H54 (cell line): ENCODE results near the gene ENTPD7.

Experiments
- DNase-seq: peaks from one replicate; pipeline ENCODE4 v3.0.0; 2011; ENCODE audit warnings: low spot score, mixed read lengths; ENCODE audit not compliant: insufficient read length
- FAIRE-seq: peaks from 3 replicates; lab custom pipeline; 2011; peaks lifted over from hg19 to GRCh38; lab: Jason Lieb, UNC
- POLR2A ChIP-seq: IDR thresholded peaks from 2 replicates; pipeline ENCODE4 v1.6.1; 2011; ENCODE audit warnings: low read depth, mild to moderate bottlenecking, low read length

ENTPD7 gene

DNA sequence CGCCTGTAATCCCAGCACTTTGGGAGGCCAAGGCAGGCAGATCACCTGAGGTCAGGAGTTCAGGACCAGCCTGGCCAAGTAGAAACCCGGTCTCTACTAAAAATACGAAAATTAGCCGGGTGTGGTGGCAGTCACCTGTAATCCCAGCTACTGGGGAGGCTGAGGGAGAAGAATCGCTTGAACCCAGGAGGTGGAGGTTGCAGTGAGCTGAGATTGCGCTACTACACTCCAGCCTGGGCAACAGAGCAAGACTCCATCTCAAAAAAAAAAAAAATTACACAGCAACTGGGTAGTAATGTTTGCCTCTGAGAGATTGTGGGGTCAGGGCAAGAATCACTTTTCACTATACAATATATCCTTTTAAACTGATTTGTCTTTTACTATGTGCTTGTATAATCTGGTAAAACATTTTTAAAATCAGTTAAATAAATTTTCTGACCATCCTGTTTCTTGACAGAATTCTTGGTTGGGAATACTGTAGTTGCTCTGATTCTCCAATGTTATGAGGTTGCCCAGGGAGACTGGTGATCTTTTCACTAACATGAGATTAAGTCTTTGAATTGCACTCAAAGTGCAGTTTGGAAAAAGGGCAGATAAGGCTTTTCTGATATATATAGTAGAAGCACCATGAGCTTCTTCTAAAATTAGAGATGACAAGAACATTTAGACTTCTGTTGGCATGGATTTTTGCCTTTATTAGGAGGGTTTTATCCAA lies 1.5 kb downstream of the ENTPD7 start:
- no peak for DNase-seq
- no peak for TF ChIP-seq POLR2A
- FAIRE-seq, result no peak

DNA sequence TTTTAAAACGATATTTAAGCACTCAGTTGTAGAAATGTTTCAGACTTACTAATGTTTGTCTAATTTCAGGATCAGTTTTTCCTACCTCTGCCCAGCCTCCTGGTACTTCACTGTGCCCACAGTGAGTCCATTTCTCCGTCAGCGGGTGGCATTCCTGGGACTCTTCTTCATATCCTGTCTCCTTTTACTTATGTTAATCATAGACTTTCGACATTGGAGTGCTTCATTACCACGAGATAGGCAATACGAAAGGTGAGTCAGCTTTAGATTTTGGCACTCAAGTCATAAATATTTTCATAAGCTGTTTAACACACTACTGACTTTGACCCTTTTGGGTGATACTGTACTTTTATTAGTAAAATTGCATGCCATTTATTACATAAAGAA lies 2.1 kb downstream of the ENTPD7 start:
- FAIRE-seq (peak; percentile 43), DNase-seq (peak; percentile 55)
- no peak for TF ChIP-seq POLR2A

DNA sequence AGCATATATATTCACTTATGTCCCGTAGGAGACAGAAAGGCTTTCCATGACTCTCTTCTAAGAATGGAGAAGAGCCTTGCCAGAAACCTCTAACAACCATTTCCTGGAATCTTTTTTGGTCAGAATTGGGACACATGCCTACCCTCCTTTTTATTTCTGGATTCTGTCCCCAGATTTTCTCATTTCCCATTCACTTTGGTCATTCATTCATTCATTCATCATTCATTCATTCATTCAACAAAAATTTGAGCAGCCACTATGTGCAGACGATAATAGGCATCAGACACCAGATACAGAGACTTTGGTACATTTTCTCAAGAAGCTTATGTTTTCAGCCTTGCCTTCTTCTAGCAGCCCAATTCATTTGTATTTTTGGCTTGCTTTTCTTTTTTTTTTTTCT lies 6.0 kb downstream of the ENTPD7 start:
- no peak for FAIRE-seq
- no peak for DNase-seq
- TF ChIP-seq POLR2A, result no peak

DNA sequence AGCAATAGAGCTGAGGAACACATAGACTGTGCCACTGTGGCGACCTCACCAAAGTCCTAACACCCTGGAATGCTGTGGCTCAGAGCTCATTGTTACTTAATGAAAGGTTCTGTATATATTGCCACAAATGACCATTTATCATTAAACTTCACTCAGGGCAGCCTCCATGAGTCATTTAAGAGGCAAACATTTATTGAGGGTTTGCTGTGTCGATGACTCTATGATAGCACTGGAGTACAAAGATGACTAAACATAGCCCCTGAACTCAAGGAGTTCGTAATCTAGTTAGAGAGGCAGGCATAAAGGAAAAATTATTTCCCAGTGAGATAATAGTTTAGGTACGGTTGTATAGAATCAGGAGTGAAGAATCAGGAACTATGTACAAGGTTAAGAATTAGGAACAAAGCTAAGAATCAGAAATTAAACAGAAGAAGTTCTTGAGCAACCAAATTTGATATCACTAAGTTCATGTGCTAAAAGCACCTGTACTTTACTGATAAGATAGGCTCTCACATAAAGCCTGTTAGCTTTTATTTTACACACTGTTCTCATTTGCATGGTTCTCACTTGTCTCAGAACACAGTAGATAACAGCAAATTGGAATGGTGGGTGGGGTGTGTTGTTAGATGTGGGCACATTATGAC lies 7.9 kb downstream of the ENTPD7 start:
- FAIRE-seq (peak; percentile 95), DNase-seq (peak; percentile 57)
- no peak for TF ChIP-seq POLR2A

DNA sequence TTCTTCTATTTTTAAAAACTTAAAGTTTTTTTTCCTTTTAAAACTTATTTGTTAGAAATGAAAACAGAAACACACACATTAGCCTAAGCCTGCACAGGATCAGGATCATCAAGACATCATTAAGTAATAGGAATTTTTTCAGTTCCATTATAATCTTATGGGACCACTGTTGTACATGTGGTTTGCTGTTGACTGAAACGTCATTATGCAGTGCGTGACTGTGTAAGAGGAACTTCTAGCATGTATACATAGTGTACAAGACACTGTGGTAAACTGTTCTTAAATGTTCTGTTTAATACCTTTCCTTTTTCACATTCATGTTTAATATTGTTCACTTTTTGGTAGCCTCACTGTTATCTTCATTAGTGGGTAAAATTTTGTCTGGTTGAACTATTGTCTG lies 12.1 kb downstream of the ENTPD7 start:
- no peak for TF ChIP-seq POLR2A
- DNase-seq, result no peak
- FAIRE-seq, result peak; percentile 45

DNA sequence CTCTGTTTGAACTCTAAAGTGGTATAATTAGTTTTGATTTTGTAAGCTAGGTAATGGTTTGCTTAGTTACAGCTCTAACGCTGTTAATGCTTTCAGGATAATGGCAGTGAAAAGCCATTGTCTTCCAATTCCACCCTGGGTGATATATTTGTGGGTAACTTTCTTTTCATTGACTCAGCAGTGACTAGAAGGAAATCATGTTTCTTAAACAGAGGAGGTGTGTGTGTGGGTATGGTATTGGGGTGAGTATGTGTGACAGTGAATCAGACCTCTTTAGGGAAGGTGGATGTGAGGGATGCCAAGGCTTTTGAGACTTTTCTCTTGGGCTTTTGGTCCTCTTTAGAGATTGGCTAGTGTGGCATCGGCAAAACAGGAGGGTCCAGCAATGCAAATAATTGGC lies 13.6 kb downstream of the ENTPD7 start:
- TF ChIP-seq POLR2A, result no peak
- DNase-seq (no peak), FAIRE-seq (peak; percentile 89)

DNA sequence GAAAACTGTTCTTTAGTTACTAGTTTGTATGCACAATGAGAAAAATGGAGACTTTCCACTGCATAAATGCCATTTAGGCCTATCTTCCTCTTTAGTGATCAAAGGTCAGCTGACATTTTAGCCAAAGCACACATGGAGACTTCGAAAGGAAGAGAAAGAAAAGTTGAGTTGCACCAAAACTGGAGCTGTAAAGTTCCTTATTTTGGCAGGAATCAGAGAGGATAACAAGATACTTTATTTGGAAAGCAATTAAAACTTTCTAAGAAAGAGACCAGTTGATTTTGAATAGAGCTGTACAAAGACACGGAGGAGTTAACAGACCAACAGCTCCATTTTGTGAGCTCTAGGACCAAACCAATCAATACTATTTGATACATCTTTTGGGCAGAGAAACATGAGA lies 14.2 kb downstream of the ENTPD7 start:
- no peak for TF ChIP-seq POLR2A
- FAIRE-seq (no peak), DNase-seq (no peak)

DNA sequence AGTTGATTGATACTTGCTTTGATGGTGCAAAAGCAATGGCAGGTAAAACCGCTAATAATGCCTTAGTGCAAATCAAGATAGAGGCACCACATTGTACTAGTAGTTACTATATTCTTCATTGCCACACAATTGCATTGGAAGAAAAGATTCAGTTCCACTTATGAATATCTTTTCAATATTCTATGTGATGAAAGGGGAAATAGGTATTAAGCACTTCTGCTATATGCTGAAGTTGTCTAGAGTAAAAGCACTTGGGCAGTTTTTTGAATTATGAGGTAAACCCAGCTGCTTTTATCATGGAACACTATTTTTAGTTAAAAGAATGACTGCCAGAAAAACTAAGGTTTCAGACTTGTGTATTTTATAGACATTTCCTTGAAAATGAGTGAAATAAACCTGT lies 15.5 kb downstream of the ENTPD7 start:
- DNase-seq, result no peak
- no peak for FAIRE-seq

DNA sequence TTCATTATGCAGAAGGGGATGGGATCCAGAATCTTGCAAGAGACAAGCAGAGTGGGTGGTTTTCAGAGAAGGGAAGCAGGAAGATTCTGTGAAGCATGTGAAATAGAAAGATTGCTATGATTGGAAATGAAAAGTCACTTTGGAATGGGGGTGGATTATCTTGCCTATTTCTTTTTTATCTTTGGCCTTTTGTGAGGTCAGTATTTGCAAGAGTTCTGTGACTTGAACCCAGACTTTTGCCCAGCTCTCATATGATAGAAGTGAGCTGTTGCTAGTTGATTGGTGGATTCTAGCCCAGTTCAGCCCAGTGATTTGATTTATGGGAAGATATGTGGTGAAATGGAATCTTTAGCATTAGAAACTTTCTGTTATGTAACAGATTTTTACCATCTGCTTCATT lies 17.1 kb downstream of the ENTPD7 start:
- TF ChIP-seq POLR2A, result no peak
- FAIRE-seq (peak; percentile 50), DNase-seq (no peak)

More for the DNA sequence above, 15.5 kb downstream of the ENTPD7 start:
- no peak for TF ChIP-seq POLR2A

DNA sequence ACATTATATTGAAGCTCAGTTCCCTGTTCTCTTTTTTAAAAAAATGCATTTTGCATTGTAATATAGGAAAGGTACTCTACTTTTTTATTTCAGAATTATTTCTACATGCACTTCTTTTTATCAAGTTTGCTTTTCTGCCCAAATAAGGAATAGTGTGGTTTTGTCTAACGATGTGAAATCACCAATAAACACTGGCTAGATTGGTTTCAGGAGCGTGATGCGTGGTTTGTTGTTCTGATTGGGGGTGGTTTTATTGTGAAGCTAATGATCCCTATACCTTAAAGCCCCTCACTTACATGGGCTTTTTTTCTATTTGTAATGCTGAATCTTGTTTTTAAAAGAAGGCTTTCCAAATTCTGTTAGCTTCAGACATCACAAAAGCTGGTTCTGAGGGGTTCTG lies 17.6 kb downstream of the ENTPD7 start:
- FAIRE-seq (no peak), DNase-seq (no peak)
- no peak for TF ChIP-seq POLR2A

DNA sequence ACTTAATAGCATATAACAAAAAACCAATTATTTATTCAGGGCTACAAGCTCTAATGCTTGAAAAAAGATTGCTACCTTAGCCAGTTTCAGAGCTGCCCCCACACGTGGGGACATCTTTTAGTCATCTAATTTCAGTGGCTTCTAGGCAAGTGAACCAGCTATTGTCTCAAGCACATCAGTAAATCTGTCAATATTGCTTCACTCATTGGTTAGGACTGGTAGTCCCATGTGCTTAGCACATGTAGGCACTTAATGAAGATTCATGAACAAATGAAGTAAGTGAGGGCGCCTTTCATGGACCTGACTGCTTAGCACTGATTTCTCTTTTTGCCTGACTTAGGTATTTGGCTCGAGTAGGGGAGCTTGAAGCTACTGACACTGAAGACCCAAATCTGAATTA lies 19.6 kb downstream of the ENTPD7 start:
- FAIRE-seq (no peak), DNase-seq (no peak)
- no peak for TF ChIP-seq POLR2A

DNA sequence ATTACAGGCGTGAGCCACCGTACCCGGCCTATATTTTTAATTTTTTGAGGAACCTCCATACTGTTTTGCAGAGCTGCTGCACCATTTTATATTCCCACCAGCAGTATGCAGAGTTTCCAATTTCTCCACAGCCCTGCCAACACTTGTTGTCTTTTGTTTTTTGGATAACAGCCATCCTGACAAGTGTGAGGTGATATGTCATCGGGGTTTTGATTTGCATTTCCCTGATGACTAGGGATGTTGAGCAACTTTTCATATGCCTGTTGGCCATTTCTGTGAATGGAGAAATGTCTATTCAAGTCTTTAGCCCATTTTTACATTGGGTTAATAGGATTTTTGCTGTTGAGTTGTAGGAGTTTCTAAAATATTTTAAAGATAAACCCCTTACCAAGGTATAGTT lies 22.2 kb downstream of the ENTPD7 start:
- TF ChIP-seq POLR2A, result no peak
- FAIRE-seq (no peak), DNase-seq (no peak)

DNA sequence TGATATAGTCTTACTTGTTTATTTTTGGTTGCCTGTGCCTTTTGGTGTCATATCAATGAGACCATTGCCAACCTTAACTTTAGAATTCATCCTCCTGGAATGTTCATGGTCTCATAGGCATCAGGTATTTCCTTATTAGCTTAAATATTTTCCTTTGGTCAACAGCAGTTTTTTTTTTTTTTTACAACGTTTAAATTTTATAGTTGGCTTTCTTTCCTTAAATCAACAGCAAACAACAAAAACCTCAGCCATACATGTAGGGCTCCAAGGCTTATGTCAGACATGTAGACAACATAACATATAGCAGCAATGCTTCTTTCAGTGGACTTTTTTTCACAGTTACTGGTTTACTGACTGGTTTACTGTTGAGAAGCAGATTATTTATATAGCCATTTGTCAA lies 22.7 kb downstream of the ENTPD7 start:
- DNase-seq (no peak), FAIRE-seq (no peak)
- no peak for TF ChIP-seq POLR2A

DNA sequence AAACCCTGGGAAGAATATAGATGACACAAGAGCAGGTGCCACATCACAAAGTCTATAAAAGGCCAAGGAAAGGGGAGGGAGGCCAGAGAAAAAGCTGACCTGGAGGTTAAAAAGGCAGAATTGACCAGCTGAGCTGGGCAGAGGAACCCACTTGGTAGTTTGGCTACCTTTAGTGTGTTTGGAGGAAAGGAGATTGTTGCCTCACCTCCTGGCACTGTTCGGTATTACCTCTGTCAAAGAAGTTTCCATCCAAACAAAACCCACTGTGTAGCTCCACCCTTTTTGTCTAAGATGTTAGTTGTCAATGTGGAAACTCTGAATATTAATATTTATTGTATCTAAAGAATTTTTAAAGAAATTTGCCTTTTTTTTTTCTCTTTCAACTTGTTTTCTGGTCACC lies 23.4 kb downstream of the ENTPD7 start:
- no peak for TF ChIP-seq POLR2A
- DNase-seq (no peak), FAIRE-seq (no peak)

DNA sequence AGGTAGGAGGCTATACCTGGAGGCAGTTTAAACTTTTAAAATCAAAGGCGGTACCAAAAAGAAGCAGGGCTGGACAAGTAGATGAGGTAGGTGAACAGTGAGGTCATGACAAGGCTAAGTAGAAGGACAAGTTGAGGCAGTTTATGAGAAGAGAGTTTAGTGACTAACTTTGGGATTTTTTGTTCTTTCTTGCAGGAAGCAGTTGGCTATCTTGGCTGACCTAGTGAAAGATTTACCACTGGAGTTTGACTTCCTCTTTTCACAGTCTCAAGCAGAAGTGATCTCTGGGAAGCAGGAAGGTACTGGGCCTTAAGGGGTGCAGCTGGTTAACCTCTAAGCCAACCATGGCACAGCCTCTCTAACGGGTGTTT lies 26.3 kb downstream of the ENTPD7 start:
- no peak for TF ChIP-seq POLR2A
- FAIRE-seq (no peak), DNase-seq (no peak)

DNA sequence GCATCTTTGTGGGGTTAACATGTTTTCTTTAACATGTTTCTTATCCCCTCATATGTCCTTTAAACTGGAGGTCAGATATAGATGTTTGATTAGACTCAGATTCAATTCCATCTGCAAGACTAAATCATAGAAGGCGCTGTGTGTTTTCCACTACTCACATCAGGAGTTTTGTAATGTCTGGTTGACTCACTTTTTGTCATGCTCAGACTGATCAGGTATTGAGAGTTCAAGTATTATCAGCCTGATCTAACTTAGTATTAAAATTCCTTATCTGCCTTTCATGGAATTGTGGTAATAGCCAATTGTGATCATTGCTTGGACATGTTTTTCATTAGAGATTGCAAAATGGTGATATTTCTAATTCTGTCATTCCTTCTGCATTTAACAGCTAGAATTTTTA lies 30.2 kb downstream of the ENTPD7 start:
- FAIRE-seq (peak; percentile 20), DNase-seq (no peak)
- TF ChIP-seq POLR2A, result no peak
